Measurements from ENCODE around the gene TSSK1B.
"Not testable (repeated sequence)": the region's sequence is repeated elsewhere in the genome, so short reads cannot be mapped to it uniquely, and the experiment has no call there.

Gene TSSK1B

GRCh38 chr5:113397986-113398385 lies 36.8 kb downstream of the TSSK1B start:
- not testable (repeated sequence) for DNase-seq (ENCODE audit: low read depth)

- no peak for DNase-seq (ENCODE audit: low read depth)
Measured at GRCh38 chr5:113397046-113397445, 37.7 kb downstream of the TSSK1B start.

GRCh38 chr5:113394658-113395057 lies 40.1 kb downstream of the TSSK1B start:
- DNase-seq (ENCODE audit: low read depth), result no peak

- peak; percentile 25 for DNase-seq (ENCODE audit: low read depth)
Measured at GRCh38 chr5:113390224-113390623, 44.6 kb downstream of the TSSK1B start.

GRCh38 chr5:113389116-113389515 lies 45.7 kb downstream of the TSSK1B start:
- no peak for DNase-seq (ENCODE audit: low read depth)

- DNase-seq (ENCODE audit: low read depth), result no peak
Measured at GRCh38 chr5:113387844-113388243, 46.9 kb downstream of the TSSK1B start.

- DNase-seq (ENCODE audit: low read depth), result no peak
Measured at GRCh38 chr5:113384782-113385285, 50.0 kb downstream of the TSSK1B start.

- DNase-seq (ENCODE audit: low read depth), result no peak
Measured at GRCh38 chr5:113382731-113383130, 52.1 kb downstream of the TSSK1B start.
